Activated CD4-positive, alpha-beta T cell treated with anti-CD3 and anti-CD28 coated beads, Interleukin-2, amount 10 ng/mL, durations not matched to agents 7 days and 5 days (primary cell): ENCODE results near the gene SESTD1. TPM values are rescaled to one million over a fixed set of nuclear protein-coding genes. Genes with fewer than 3 reads are reported as not detected.

ENCODE experiments used
- CTCF ChIA-PET: fragments of 350-600 bp; sonication (Branson Sonifier 250); formaldehyde crosslinking; loops from one replicate; lab custom pipeline; 2021; ENCODE audit warnings: antibody characterized with exemption; lab: Charles Lee
- POLR2A ChIA-PET: fragments of 350-600 bp; sonication (Branson Sonifier 250); formaldehyde crosslinking; loops from one replicate; lab custom pipeline; 2021; ENCODE audit warnings: antibody characterized with exemption; lab: Charles Lee
- DNase-seq: peaks from one replicate; pipeline ENCODE4 v3.0.0-alpha.2; 2020
- H3K27ac Mint-ChIP-seq: one replicate; pipeline ENCODE4 v1.8.0; 2021; ENCODE audit warnings: mild to moderate bottlenecking, moderate library complexity, mixed read lengths
- H3K27me3 Mint-ChIP-seq: one replicate; pipeline ENCODE4 v1.8.0; 2021; ENCODE audit warnings: mixed read lengths
- H3K36me3 Mint-ChIP-seq: one replicate; pipeline ENCODE4 v1.8.0; 2021; ENCODE audit warnings: low read depth, mixed read lengths
- H3K4me1 Mint-ChIP-seq: one replicate; pipeline ENCODE4 v1.8.0; 2021; ENCODE audit warnings: mixed read lengths
- H3K4me3 Mint-ChIP-seq: one replicate; pipeline ENCODE4 v1.8.0; 2021; ENCODE audit warnings: mild to moderate bottlenecking, moderate library complexity, mixed read lengths
- H3K9me3 Mint-ChIP-seq: one replicate; pipeline ENCODE4 v1.8.0; 2021; ENCODE audit warnings: mixed read lengths
- total RNA-seq, 2 experiments: library from RNA; stranded (reverse); gene quantifications; one replicate each; pipeline ENCODE4 v1.2.3, GENCODE V29; 2021

The SESTD1 gene, protein sequence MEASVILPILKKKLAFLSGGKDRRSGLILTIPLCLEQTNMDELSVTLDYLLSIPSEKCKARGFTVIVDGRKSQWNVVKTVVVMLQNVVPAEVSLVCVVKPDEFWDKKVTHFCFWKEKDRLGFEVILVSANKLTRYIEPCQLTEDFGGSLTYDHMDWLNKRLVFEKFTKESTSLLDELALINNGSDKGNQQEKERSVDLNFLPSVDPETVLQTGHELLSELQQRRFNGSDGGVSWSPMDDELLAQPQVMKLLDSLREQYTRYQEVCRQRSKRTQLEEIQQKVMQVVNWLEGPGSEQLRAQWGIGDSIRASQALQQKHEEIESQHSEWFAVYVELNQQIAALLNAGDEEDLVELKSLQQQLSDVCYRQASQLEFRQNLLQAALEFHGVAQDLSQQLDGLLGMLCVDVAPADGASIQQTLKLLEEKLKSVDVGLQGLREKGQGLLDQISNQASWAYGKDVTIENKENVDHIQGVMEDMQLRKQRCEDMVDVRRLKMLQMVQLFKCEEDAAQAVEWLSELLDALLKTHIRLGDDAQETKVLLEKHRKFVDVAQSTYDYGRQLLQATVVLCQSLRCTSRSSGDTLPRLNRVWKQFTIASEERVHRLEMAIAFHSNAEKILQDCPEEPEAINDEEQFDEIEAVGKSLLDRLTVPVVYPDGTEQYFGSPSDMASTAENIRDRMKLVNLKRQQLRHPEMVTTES
- total RNA-seq: 10 to 100 TPM; 19.8 to 21.8 TPM

DNA sequence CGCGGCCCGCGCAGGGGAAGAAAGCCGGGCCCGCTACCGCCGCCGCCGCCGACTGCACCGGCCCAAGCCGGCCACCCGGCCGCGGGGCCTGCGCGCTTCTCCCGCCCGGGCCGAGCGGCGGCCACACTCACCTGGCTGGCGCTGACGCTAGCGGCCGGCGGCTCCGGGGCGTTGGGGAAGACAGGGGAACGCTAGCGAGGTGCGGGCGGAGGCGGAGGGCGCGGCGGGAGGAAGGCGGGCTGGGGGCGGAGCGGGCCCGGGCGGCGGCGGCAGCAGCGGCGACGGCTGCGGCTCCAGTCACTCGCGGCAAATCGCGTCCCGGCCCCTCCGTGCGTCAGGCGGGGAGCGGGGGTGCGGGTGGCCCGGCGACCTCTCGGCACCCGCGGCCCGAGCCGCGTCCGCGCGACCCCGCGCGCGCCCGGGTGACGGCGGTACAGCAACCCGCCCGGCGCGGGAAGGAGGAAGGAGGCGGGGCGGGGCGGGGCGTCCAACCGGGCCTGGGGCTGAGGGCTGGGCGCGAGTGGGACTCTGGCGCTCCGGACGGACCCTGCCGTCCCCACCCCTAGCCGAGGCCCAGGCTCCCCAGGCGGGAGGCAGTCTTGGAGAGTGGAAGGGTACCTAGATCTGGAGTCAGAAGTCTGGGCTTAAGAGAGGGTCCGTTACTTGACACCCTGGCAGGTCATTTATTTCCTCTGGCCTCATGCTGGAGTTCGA is at the start of gene SESTD1:
Gene SESTD1 (minus strand): TSS at position 465 of the 714 bp plus-strand sequence. CDS start 72,991 bp downstream, outside the sequence.
- Mint-ChIP-seq H3K9me3 (peaks cover 2% of the 10 kb centered on the region), H3K27ac (peak within 1 kb of the TSS; percentile 83), H3K36me3 (peaks cover 12% of the 10 kb centered on the region), H3K4me1 (peaks cover 32% of the 10 kb centered on the region), H3K4me3 (peak within 1 kb of the TSS; percentile 80), H3K27me3 (peaks cover 33% of the 10 kb centered on the region)
- CTCF ChIA-PET: no interaction called here
- POLR2A ChIA-PET: no interaction called here
- DNase-seq: peak; percentile 61

DNA sequence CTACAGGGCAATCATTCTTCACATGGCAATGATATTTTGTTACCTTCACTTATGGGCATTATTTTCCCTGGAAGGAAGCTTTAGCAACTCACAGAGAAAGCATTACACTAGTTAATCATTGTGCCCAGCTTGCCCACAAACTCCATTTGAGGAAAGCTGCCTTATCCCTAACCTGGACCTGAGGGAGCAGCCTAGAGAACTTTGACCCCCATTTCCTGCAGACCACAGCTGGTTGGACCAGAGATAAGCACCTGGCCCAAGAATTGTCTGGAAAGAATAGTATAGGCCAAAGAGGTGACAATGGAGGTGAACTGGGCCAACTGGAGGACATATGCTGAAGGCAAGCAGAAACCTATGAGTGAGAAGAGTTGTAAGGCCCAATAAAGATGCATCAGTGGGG is 48.4 kb upstream of the SESTD1 start:
- H3K9me3 Mint-ChIP-seq: peaks cover 2% of the 10 kb centered on the region
- no peaks in the 10 kb centered on the region for H3K36me3 Mint-ChIP-seq
- H3K27ac Mint-ChIP-seq: no peak overlapping the region
- DNase-seq: no peak
- peaks cover 13% of the 10 kb centered on the region for H3K27me3 Mint-ChIP-seq
- no peak overlapping the region for H3K4me3 Mint-ChIP-seq
- H3K4me1 Mint-ChIP-seq: no peaks in the 10 kb centered on the region
- POLR2A ChIA-PET: no interaction called here
- CTCF ChIA-PET: no interaction called here

DNA sequence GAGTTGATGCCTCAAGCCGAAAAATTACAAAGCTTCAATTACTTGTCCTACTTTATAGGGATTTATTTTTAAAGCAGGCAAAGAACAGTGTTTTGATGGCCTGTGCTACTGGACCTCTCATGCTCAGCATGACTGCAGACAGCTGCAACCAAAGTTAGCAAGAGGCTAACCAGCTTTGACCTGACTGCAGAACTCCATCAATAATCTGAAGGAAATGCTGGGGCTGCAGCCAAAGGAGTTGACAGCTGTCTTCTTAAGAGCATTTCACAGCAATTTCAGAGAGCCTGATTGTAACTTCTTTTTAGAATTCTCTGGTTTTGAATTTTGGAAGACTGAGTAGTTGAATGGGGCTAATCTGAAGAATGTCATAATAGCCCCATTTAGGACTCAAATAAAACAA is 46.5 kb upstream of the SESTD1 start:
- Mint-ChIP-seq H3K27me3 (peaks cover 9% of the 10 kb centered on the region), H3K4me1 (no peaks in the 10 kb centered on the region), H3K9me3 (peaks cover 2% of the 10 kb centered on the region), H3K36me3 (no peaks in the 10 kb centered on the region), H3K27ac (no peak overlapping the region), H3K4me3 (no peak overlapping the region)
- no peak for DNase-seq
- CTCF ChIA-PET: interaction anchor here (0.8 kb wide), 1 partner anchor 10 kb away, joined by 4 read pairs; no protein-coding TSS in a partner anchor
- POLR2A ChIA-PET: no interaction called here

DNA sequence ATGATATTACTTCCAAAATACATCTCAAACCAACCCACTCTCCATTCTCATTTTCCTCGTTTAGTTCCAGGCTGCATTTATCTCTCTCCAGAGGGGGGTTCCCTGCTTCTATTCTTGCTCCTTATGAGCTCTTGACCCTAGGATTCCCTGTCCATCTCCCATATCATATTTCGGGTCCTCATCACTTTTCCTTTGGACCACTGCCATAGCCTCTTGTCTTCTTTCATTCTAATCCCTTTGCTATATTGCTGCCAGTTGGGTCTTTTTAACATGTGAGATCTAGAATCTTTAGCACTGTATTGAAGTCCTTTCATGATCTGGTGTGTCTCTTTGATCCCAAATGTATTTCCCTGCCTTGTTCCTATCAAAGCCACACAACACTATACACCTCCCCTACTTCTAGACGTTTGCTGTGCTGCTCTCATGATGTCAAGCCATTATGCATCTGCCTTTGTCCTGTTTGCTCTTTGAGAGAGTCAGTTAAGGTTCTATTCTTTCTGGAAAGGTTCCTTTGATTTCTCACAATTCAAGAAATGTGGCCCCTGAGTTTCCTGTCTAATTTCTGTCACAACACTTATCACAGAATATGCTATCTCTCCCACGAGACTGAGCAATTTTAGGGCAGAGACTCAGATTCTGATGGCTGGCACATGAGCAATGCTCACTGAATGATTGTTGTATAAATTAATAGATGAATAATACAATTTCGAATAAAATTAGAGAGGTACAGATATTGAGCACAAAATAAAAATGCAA is 43.2 kb upstream of the SESTD1 start:
- H3K27me3 Mint-ChIP-seq: peaks cover 4% of the 10 kb centered on the region
- CTCF ChIA-PET: no interaction called here
- no peak for DNase-seq
- H3K9me3 Mint-ChIP-seq: peaks cover 2% of the 10 kb centered on the region
- H3K27ac Mint-ChIP-seq: no peak overlapping the region
- H3K4me3 Mint-ChIP-seq: no peak overlapping the region
- H3K36me3 Mint-ChIP-seq: no peaks in the 10 kb centered on the region
- POLR2A ChIA-PET: no interaction called here
- no peaks in the 10 kb centered on the region for H3K4me1 Mint-ChIP-seq

DNA sequence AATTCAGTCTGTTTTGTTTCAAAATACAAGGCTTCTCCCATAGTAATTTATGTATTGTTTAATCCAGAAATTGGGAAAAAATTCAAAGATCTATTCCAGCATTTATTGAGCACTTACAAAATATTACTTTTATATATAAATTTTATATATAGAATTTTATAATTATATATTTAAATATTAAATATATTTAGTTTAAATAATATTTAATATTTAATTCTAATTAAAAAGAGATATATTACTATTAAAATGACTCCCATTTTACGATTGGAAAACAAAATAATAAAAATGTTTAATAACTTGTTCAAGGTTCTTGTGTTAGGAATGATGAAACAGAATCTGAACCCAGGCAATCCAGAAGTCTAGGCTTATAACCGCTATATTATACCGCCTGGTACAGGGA is 40.5 kb upstream of the SESTD1 start:
- ChIA-PET POLR2A (no interaction called here), CTCF (no interaction called here)
- no peaks in the 10 kb centered on the region for H3K36me3 Mint-ChIP-seq
- no peaks in the 10 kb centered on the region for H3K4me1 Mint-ChIP-seq
- no peak overlapping the region for H3K4me3 Mint-ChIP-seq
- no peaks in the 10 kb centered on the region for H3K27me3 Mint-ChIP-seq
- no peak overlapping the region for H3K27ac Mint-ChIP-seq
- DNase-seq: no peak
- no peaks in the 10 kb centered on the region for H3K9me3 Mint-ChIP-seq

DNA sequence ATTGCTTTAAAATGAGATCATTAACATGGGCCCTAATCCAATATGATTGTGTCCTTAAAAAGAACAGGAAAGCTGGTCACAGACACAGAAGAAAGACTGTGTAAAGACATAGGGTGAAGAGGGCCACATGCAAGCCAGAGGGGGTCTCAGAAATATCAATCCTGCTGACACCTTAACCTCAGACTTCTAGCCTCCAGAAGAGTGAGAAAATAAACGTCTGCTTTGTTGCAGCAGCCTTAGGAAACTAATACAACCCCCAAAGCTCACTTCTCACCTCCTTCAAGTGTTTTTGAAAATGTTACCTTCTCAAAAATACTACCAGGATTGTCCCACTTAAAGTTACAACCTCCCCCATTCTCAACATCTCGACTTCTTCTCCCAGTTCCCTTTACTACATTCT is 39.8 kb upstream of the SESTD1 start:
- Mint-ChIP-seq H3K27ac (no peak overlapping the region), H3K4me3 (no peak overlapping the region), H3K9me3 (no peaks in the 10 kb centered on the region), H3K36me3 (no peaks in the 10 kb centered on the region), H3K27me3 (no peaks in the 10 kb centered on the region), H3K4me1 (no peaks in the 10 kb centered on the region)
- DNase-seq: no peak
- POLR2A ChIA-PET: no interaction called here
- CTCF ChIA-PET: no interaction called here

DNA sequence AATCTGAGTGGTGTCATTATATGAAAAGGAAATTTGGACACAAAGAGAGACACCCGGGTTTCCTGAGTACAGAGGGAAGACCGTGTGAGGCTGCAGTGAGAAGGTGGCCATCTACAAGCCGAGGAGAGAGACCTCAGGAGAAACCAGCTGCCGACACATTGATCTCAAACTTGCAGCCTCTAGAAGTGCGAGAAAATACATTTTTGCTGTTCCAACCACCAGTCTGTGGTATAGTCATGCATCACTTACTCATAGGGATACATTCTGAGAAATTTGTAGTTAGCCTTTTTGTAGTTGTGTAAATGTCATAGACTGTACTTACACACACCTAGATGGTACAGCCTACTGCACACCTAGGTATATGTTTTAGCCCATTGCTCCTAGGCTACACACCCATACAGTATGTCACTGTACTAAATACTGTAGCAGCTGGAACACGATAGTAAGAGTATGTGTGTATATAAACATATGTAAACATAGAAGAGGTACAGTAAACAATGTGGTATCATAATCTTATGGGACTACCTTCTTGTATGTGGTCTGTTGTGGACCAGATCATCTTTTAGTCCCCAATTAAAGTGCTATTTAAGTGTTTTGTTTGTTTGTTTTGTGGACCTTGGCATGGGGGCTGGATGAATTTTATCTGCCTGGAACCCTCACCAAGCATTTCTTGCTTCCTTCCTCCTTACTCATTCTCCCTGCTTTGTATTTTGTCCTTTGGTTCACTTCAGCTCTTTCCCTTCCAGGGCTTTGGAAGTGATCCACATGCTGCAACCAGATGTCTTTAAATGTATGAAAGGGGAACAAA is 38.3 kb upstream of the SESTD1 start:
- Mint-ChIP-seq H3K27me3 (no peaks in the 10 kb centered on the region), H3K4me3 (no peak overlapping the region), H3K9me3 (no peaks in the 10 kb centered on the region), H3K4me1 (no peaks in the 10 kb centered on the region), H3K27ac (no peak overlapping the region), H3K36me3 (no peaks in the 10 kb centered on the region)
- no peak for DNase-seq
- POLR2A ChIA-PET: no interaction called here
- CTCF ChIA-PET: interaction anchor here (0.5 kb wide), 1 partner anchor 414 kb away, joined by 3 read pairs; no protein-coding TSS in a partner anchor

DNA sequence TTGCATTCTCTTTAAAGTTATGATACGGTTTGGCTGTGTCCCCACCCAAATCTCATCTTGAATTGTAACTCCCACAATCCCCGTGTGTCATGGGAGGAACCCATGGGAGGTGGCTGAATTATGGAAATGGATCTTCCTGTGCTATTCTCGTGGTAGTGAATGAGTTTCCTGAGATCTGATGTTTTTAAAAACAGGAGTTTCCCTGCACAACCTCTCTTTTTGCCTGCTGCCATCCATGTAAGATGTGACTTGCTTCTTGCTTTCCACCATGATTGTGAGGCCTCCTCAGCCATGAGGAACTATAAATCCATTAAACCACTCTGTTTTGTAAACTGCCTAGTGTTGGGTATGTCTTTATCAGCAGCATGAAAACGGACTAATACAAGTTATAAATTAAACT is 37.5 kb upstream of the SESTD1 start:
- no peak overlapping the region for H3K27ac Mint-ChIP-seq

DNA sequence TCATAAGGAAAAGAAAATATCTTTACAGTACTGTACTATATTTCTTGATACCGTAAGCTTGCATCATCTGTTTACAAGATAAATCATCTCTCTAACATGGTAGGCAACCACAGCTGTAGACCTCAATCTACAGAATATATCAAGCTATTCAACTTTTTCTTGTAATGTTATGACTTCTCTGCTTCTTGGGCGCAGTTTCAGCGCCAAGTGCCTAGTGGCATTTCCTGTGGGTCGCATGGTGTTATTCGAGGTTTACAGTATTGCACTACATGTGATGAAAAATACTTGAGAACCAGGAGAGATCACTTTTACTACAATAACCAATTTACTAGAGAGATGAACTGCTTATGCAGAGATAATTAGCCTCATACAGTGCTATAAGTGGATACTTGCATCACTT is 34.0 kb upstream of the SESTD1 start:
- CTCF ChIA-PET: interaction anchor here (1.2 kb wide), 1 partner anchor 60 kb away, joined by 3 read pairs; no protein-coding TSS in a partner anchor
- Mint-ChIP-seq H3K27ac (no peak overlapping the region), H3K27me3 (no peaks in the 10 kb centered on the region), H3K4me3 (no peak overlapping the region), H3K36me3 (no peaks in the 10 kb centered on the region), H3K4me1 (no peaks in the 10 kb centered on the region), H3K9me3 (no peaks in the 10 kb centered on the region)
- no peak for DNase-seq
- POLR2A ChIA-PET: no interaction called here

More for the DNA sequence above, 37.5 kb upstream of the SESTD1 start:
- Mint-ChIP-seq H3K4me3 (no peak overlapping the region), H3K9me3 (no peaks in the 10 kb centered on the region), H3K36me3 (no peaks in the 10 kb centered on the region), H3K27me3 (no peaks in the 10 kb centered on the region), H3K4me1 (no peaks in the 10 kb centered on the region)
- ChIA-PET POLR2A (no interaction called here), CTCF (no interaction called here)
- DNase-seq: no peak

DNA sequence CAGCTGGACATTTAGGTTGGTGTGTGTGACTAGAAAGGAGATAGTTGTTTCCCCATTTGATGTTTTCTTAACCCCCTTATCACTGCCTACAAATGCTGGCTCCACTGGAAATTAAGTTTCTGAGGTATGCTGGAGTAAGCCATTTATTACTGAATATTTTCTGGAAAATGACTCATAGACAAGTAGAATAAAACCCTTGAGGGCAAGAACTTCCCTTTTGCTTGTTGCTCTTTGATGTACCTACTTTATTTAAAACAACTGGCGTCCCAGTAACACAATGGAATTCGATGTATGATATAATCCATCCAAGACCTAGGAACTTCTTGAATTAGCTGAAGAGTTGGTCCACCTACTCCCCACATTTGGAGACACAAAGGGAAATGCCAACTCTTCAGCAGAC is 33.3 kb upstream of the SESTD1 start:
- no peak overlapping the region for H3K27ac Mint-ChIP-seq
- no peaks in the 10 kb centered on the region for H3K27me3 Mint-ChIP-seq
- POLR2A ChIA-PET: no interaction called here
- H3K36me3 Mint-ChIP-seq: no peaks in the 10 kb centered on the region
- H3K4me3 Mint-ChIP-seq: no peak overlapping the region
- H3K9me3 Mint-ChIP-seq: no peaks in the 10 kb centered on the region
- CTCF ChIA-PET: interaction anchor here (1.2 kb wide), 1 partner anchor 59 kb away, joined by 3 read pairs; no protein-coding TSS in a partner anchor
- no peaks in the 10 kb centered on the region for H3K4me1 Mint-ChIP-seq
- no peak for DNase-seq

DNA sequence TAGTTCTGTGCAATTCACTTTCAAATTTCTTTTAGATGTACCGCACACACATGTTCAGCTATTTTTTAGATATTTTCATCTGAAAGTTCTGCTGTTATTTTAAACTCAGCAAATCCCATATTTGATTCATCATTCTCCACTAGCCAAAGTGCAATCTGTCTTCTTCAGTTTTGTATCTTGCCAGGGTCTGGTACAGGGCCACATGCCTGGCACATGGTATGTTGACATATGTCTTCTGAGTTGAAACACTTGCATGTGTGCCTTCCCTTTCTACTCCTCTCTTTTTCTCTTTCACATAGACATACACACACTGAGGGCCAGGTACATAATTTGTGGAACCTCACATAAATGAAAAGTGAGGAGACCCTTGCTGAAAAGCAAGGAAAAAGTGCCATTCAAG is 25.7 kb upstream of the SESTD1 start:
- no peaks in the 10 kb centered on the region for H3K36me3 Mint-ChIP-seq
- H3K27me3 Mint-ChIP-seq: no peaks in the 10 kb centered on the region

DNA sequence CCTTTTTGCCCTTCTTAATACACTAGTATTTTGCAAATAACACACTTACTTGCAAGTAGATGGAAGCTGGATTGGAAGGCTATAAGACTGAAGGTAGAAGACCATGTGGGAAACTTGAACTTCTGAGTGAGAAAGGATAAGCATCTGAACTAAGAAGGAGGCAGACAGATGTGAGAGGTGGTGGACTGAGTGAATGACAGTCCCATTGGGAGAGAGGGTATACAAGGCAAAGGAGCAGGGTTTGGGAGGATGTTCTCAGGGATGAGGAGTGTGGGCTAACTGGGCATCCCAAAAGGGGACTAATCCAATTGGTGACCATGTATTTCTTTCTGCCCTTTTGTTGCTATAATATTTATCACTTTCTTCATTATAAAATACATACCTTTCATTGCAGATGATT is 20.4 kb upstream of the SESTD1 start:
- Mint-ChIP-seq H3K36me3 (no peaks in the 10 kb centered on the region), H3K27me3 (peaks cover 12% of the 10 kb centered on the region), H3K9me3 (no peaks in the 10 kb centered on the region), H3K4me1 (no peaks in the 10 kb centered on the region), H3K4me3 (no peak overlapping the region), H3K27ac (no peak overlapping the region)
- POLR2A ChIA-PET: no interaction called here
- CTCF ChIA-PET: no interaction called here
- DNase-seq: no peak

More for the DNA sequence above, 25.7 kb upstream of the SESTD1 start:
- Mint-ChIP-seq H3K27ac (no peak overlapping the region), H3K9me3 (no peaks in the 10 kb centered on the region), H3K4me1 (no peaks in the 10 kb centered on the region), H3K4me3 (no peak overlapping the region)
- ChIA-PET POLR2A (no interaction called here), CTCF (no interaction called here)
- DNase-seq: no peak
